K562 (cell line): ENCODE data around the gene JPH4.

Experiments used
- ATF3 ChIP-seq, 2 experiments: fragments of 450-650 bp in 1 of 2; sonication (generic) in 1 of 2; formaldehyde crosslinking in 1 of 2; IDR thresholded peaks in 1 of 2; conservative IDR thresholded peaks in 1 of 2; 2 replicates each; pipeline versions ENCODE4 v1.6.1 to v1.8.1; 2016 to 2023; ENCODE audit warnings: mild to moderate bottlenecking in 2 of 2, moderate library complexity in 2 of 2, inconsistent platforms in 1 of 2, missing genetic modification reagents in 1 of 2
- ELF1 ChIP-seq: fragments of 200-800 bp; sonication (Bioruptor generic); IDR thresholded peaks from 2 replicates; pipeline ENCODE4 v1.6.1; 2016; ENCODE audit warnings: missing genetic modification characterization, missing compliant biosample characterization
- HNRNPUL1 ChIP-seq: fragments of 200-400 bp; formaldehyde crosslinking; IDR thresholded peaks from 2 replicates; pipeline ENCODE4 v1.6.1; 2017; ENCODE audit warnings: low read length
- POLR2AphosphoS5 ChIP-seq: IDR thresholded peaks from 2 replicates; pipeline ENCODE4 v1.6.1; 2011; ENCODE audit warnings: mild to moderate bottlenecking, low read depth, low read length, moderate library complexity; ENCODE audit not compliant: control insufficient read depth, insufficient read depth
- RFX5 ChIP-seq: IDR thresholded peaks from 2 replicates; pipeline ENCODE4 v1.6.1; 2011; ENCODE audit warnings: low read depth, mild to moderate bottlenecking, improper control_type of control experiment, low read length
- SREBF1 ChIP-seq: fragments of 150-350 bp; IDR thresholded peaks from 2 replicates; pipeline ENCODE4 v1.6.1; 2014; ENCODE audit warnings: antibody characterized with exemption, low read depth, low read length, borderline replicate concordance
- ZNF407 ChIP-seq: fragments of 450-650 bp; IDR thresholded peaks from 2 replicates; pipeline ENCODE4 v1.6.1; 2016; ENCODE audit warnings: low read depth
- ZNF41 ChIP-seq: fragments of 250-450 bp; sonication (Bioruptor Pico); conservative IDR thresholded peaks from 2 replicates; pipeline ENCODE4 v1.4.0; 2020; ENCODE audit warnings: mild to moderate bottlenecking
- ZNF589 ChIP-seq: fragments of 200-800 bp; sonication (Bioruptor generic); IDR thresholded peaks from 2 replicates; pipeline ENCODE4 v1.6.1; 2016; ENCODE audit warnings: low read depth, missing genetic modification characterization, missing compliant biosample characterization
- TF ChIP-seq, protein P1 (sequence below): fragments of 450-650 bp; conservative IDR thresholded peaks from 2 replicates; pipeline ENCODE4 v1.6.1; 2016; ENCODE audit warnings: missing genetic modification characterization, low read depth, mild to moderate bottlenecking, missing compliant biosample characterization, moderate library complexity

- TF ChIP-seq, protein P1, sequence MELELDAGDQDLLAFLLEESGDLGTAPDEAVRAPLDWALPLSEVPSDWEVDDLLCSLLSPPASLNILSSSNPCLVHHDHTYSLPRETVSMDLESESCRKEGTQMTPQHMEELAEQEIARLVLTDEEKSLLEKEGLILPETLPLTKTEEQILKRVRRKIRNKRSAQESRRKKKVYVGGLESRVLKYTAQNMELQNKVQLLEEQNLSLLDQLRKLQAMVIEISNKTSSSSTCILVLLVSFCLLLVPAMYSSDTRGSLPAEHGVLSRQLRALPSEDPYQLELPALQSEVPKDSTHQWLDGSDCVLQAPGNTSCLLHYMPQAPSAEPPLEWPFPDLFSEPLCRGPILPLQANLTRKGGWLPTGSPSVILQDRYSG (tag), result no peak
- no peak for TF ChIP-seq ZNF41 (CRISPR knock-in tag)
- TF ChIP-seq ZNF407, result no peak
- no peak for TF ChIP-seq ELF1
- TF ChIP-seq SREBF1, result no peak
- no peak for TF ChIP-seq ZNF589
- TF ChIP-seq ATF3 (IDR thresholded peaks at IDR 0.05), result no peak
- no peak for TF ChIP-seq ATF3 (CRISPR knock-in tag; conservative IDR thresholded peaks at IDR 0.05)
- TF ChIP-seq RFX5, result no peak
- TF ChIP-seq HNRNPUL1, result no peak
- TF ChIP-seq POLR2AphosphoS5, result no peak
These were observed 17.3 kb downstream of the JPH4 start for GRCh38 chr14:23561259-23561658.
